Measurements from ENCODE around the gene SLC16A2.

DNA sequence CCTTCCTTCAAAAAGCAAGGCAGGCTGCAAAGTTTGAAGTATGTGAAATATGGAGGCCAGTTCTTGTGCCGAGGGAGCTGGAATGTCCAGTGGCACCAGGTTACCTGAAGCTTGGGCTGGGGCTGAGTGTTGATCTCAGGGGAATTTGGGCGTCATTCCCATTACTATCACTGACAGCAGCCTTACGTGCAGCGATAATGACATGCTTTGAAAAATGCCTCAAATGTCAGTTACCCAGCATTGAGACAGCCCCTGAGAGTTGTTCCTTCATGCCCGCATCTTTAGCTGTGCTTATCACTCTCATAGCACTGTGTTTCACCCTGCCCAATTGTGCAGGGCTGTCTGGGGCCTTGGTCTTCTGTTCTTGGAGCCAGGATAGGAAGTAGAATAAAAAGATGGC, 27.4 kb downstream of the SLC16A2 start:
- no peak for TF ChIP-seq CTCF (conservative IDR thresholded peaks at IDR 0.05; ENCODE audit: low read length)
- TF ChIP-seq EZH2phosphoT487 (IDR thresholded peaks at IDR 0.05; ENCODE audit: borderline replicate concordance), result no peak

Measured in Loucy (cell line).